Osteoblast (primary cell): ENCODE data around the gene TIE1. TPM values are rescaled to one million over a fixed set of nuclear protein-coding genes. Genes with fewer than 3 reads are reported as not detected.

ENCODE experiments used
- DNase-seq: peaks from one replicate; pipeline ENCODE4 v3.0.0; 2011; ENCODE audit warnings: low spot score, mixed read lengths; ENCODE audit not compliant: insufficient read length; ENCODE audit errors: missing footprints
- H2AFZ ChIP-seq: 2 replicates; pipeline ENCODE4 v1.6.0; 2011; ENCODE audit warnings: mild to moderate bottlenecking, low read length
- H3K27ac ChIP-seq: 2 replicates; pipeline ENCODE4 v1.5.1; 2011; ENCODE audit warnings: mild to moderate bottlenecking, low read depth, low read length, moderate library complexity
- H3K27me3 ChIP-seq: 2 replicates; pipeline ENCODE4 v1.6.0; 2012; ENCODE audit warnings: mild to moderate bottlenecking, control low read depth, inconsistent platforms, low read length, moderate library complexity; ENCODE audit not compliant: insufficient read depth
- H3K36me3 ChIP-seq: 2 replicates; pipeline ENCODE4 v1.5.1; 2011; ENCODE audit warnings: mild to moderate bottlenecking, low read length, control low read depth, moderate library complexity; ENCODE audit not compliant: insufficient read depth
- H3K4me1 ChIP-seq: 2 replicates; pipeline ENCODE4 v1.5.1; 2011; ENCODE audit warnings: mild to moderate bottlenecking, low read length, control low read depth, moderate library complexity; ENCODE audit not compliant: insufficient read depth
- H3K4me2 ChIP-seq: 2 replicates; pipeline ENCODE4 v1.6.0; 2011; ENCODE audit warnings: mild to moderate bottlenecking, low read length; ENCODE audit not compliant: insufficient read depth
- H3K4me3 ChIP-seq: fragments of 200-600 bp; sonication (generic); 3 replicates; pipeline ENCODE4 v1.5.1; 2012; ENCODE audit warnings: mild to moderate bottlenecking, low read length, inconsistent platforms; ENCODE audit not compliant: insufficient read depth
- H3K79me2 ChIP-seq: 2 replicates; pipeline ENCODE4 v1.6.0; 2012; ENCODE audit warnings: mild to moderate bottlenecking, low read length, control low read depth, inconsistent platforms; ENCODE audit not compliant: insufficient read depth
- H3K9me3 ChIP-seq: 2 replicates; pipeline ENCODE4 v1.5.1; 2011; ENCODE audit warnings: low read depth, low read length, control low read depth
- H4K20me1 ChIP-seq: 2 replicates; pipeline ENCODE4 v1.6.0; 2012; ENCODE audit warnings: mild to moderate bottlenecking, low read length, control low read depth; ENCODE audit not compliant: insufficient read depth
- CTCF ChIP-seq: IDR thresholded peaks from 2 replicates; pipeline ENCODE4 v1.5.1; 2011; ENCODE audit warnings: mild to moderate bottlenecking, low read depth, low read length, moderate library complexity; ENCODE audit errors: extremely low read depth
- total RNA-seq: library from RNA; depleted of rRNA; stranded (reverse); fragments of >200 nt; gene quantifications from 2 replicates; pipeline ENCODE4 v1.2.3, GENCODE V29; 2012

TIE1 gene
- total RNA-seq, 1 donor: not detected

GRCh38 chr1:43253876-43254275 is 46.9 kb upstream of the TIE1 start:
- no peaks in the 10 kb centered on the region for H3K9me3 ChIP-seq
- no peak overlapping the region for H3K4me2 ChIP-seq
- H3K4me1 ChIP-seq: no peaks in the 10 kb centered on the region
- DNase-seq: no peak
- no peaks in the 10 kb centered on the region for H3K79me2 ChIP-seq
- no peak overlapping the region for H3K27ac ChIP-seq
- H3K27me3 ChIP-seq: peaks cover 24% of the 10 kb centered on the region
- TF ChIP-seq CTCF: no peak
- no peaks in the 10 kb centered on the region for H3K36me3 ChIP-seq
- H3K4me3 ChIP-seq: no peak overlapping the region
- no peaks in the 10 kb centered on the region for H4K20me1 ChIP-seq
- H2AFZ ChIP-seq: no peak overlapping the region

- Histone ChIP-seq H3K4me2 (no peak overlapping the region), H3K9me3 (no peaks in the 10 kb centered on the region), H3K79me2 (no peaks in the 10 kb centered on the region), H3K4me1 (no peaks in the 10 kb centered on the region), H3K36me3 (no peaks in the 10 kb centered on the region), H3K27ac (no peak overlapping the region), H3K4me3 (no peak overlapping the region), H4K20me1 (no peaks in the 10 kb centered on the region), H3K27me3 (peaks cover 24% of the 10 kb centered on the region), H2AFZ (no peak overlapping the region)
- no peak for TF ChIP-seq CTCF
- no peak for DNase-seq
Observed at GRCh38 chr1:43255438-43256210, 45.2 kb upstream of the TIE1 start.

- Histone ChIP-seq H2AFZ (no peak overlapping the region), H3K4me3 (no peak overlapping the region), H4K20me1 (no peaks in the 10 kb centered on the region), H3K27ac (no peak overlapping the region), H3K79me2 (no peaks in the 10 kb centered on the region), H3K4me1 (no peaks in the 10 kb centered on the region), H3K36me3 (no peaks in the 10 kb centered on the region), H3K4me2 (no peak overlapping the region), H3K27me3 (peaks cover 22% of the 10 kb centered on the region), H3K9me3 (no peaks in the 10 kb centered on the region)
- no peak for DNase-seq
- TF ChIP-seq CTCF: no peak
Observed at GRCh38 chr1:43256675-43257570, 43.9 kb upstream of the TIE1 start.

GRCh38 chr1:43258370-43258769 is 42.4 kb upstream of the TIE1 start:
- no peak for TF ChIP-seq CTCF

More at GRCh38 chr1:43258370-43258769, 42.4 kb upstream of the TIE1 start:
- Histone ChIP-seq H4K20me1 (no peaks in the 10 kb centered on the region), H3K36me3 (no peaks in the 10 kb centered on the region), H3K4me3 (no peak overlapping the region), H3K27me3 (peaks cover 12% of the 10 kb centered on the region), H3K27ac (no peak overlapping the region), H3K4me2 (no peak overlapping the region), H3K9me3 (no peaks in the 10 kb centered on the region), H3K79me2 (no peaks in the 10 kb centered on the region), H2AFZ (no peak overlapping the region), H3K4me1 (no peaks in the 10 kb centered on the region)
- DNase-seq: no peak
